KBM-7 (cell line): Measurements from ENCODE around the gene NAB2.
"Not testable (repeated sequence)": the region's sequence is repeated elsewhere in the genome, so short reads cannot be mapped to it uniquely, and the experiment has no call there.

Experiments used
- DNase-seq: peaks from one replicate; pipeline ENCODE4 v3.0.0-alpha.2; 2015
- in situ Hi-C: fragments of 300-500 bp; cut with MboI; formaldehyde crosslinking; loops from 2 replicates; pipeline ENCODE4 v1.14.3; 2020; ENCODE audit warnings: low sequenced_read_pairs, low pct_unique_long_range_greater_than_20kb, mixed read lengths

Gene NAB2, protein sequence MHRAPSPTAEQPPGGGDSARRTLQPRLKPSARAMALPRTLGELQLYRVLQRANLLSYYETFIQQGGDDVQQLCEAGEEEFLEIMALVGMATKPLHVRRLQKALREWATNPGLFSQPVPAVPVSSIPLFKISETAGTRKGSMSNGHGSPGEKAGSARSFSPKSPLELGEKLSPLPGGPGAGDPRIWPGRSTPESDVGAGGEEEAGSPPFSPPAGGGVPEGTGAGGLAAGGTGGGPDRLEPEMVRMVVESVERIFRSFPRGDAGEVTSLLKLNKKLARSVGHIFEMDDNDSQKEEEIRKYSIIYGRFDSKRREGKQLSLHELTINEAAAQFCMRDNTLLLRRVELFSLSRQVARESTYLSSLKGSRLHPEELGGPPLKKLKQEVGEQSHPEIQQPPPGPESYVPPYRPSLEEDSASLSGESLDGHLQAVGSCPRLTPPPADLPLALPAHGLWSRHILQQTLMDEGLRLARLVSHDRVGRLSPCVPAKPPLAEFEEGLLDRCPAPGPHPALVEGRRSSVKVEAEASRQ

DNA sequence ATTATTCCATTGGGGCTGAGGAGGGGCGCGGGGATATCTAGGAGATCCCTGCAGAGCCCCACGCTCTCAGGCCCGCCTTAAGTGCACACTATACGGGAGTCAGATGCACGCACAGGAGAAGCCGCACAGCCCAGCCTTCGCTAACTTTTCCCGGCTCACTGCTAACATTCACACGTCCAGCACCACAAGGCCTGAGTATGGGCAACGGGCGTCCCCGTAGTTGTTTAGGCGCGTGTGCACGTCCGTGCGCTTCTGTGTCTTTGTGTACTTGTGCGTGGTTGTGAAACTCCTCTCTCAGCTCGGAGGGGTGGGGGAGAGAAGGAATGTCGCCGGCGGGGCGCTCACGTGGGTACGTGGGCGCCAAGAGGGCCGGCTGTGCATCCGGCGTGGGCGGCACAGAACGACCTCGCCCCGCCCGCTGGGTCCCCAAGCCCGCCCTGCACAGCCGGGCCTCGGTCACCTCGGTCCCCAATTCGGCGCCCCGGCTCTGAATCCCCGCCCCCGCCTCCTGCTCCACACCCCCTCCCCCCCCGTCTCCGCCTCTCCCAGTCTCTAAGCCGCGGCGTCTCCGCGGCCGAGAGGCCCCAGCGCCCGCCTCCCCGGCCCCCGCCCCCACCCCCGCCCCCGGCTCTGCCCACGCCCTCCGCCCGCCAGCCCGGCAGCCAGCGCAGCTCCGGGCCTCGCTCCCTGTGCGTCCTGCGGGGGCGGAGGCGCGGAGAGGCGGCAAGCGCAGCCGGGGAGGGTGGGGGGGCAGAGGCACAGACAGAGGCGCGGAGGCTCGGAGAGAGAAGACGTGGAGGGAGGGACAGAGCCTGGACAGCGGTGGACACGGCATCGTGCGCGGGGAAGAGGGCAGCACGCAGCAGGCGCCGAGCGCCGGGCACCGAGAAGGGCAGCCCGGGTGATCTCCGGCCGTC lies at the start of gene NAB2:
Gene NAB2, plus strand, starts transcription at position 761 of the 917 bp plus-strand sequence. CDS start 158 bp downstream, outside the sequence.
- in situ Hi-C loops = no loop called here
- peak; percentile 94 for DNase-seq

DNA sequence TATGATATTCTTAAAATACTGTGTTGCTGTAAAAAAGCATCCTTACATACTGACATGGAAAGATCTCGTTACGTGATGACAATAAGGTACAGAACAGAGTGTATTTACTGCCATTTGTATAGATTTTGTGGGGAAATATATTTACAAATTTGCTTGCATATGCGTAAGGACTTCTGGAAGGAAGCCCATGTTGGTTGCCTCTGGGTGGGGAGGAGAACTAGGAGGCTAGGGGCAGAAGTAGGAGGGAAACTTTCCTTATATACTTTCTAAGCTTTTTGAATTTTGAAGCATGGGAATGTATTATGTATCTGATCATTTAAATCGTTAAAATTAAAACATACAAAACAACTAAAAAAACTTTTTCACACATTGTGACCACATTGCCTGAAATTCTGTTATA lies 48.7 kb upstream of the NAB2 start:
- in situ Hi-C loops = no loop called here
- no peak for DNase-seq

DNA sequence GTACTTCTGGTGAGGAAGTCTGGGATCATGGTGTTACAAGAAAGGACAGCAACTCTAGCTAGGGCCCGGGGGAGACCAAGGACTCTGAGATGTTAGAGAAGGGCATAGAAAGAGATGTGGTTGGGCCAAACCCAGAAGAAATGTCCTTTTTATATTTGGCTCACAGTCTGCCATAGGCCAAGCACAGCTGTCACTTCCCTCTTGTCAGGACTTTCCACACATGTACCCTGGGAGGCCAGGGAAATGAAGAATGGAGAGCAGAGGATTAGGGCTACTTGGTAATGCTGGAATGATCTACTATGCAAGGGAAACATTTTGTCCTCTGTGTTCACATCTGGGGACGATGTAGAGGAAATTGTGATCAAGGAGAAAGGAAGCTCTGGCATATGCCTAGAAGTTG lies 48.2 kb upstream of the NAB2 start:
- DNase-seq = no peak
- in situ Hi-C loops = no loop called here

DNA sequence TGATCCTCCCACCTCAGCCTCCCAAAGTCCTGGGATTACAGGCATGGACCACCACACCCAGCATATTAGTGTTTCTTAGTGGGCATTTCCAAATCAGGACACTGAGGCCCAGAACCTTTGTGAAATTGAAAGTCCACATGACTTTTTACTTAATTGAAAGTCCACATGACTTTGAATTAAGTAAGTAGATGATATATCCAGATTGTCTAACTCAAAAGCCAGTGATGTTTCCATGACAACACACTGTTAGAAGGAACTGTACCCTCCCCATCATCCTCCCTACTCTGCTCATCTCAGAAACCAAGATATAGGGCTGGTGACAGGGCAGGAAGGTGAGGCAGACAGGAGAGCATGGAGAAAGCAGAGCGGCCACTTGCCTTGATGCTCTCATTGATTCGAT lies 46.2 kb upstream of the NAB2 start:
- in situ Hi-C loops = no loop called here
- no peak for DNase-seq

DNA sequence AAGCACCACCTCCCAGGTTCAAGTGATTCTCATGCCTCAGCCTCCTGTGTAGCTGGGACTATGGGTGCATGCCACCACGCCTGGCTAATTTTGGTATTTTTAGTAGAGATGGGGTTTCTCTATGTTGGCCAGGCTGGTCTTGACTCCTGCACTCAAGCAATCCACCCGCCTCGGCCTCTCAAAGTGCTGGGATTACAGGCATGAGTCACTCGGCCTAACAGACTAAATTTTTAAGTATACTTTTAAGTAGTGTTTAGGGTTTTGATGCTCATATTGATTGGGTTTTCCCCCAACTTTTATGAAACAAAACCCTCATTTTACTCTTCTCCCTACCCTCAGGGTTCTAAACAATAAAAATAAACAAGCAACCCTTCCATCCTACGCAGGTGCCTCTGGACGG lies 44.4 kb upstream of the NAB2 start:
- in situ Hi-C loops = no loop called here
- DNase-seq = no peak

DNA sequence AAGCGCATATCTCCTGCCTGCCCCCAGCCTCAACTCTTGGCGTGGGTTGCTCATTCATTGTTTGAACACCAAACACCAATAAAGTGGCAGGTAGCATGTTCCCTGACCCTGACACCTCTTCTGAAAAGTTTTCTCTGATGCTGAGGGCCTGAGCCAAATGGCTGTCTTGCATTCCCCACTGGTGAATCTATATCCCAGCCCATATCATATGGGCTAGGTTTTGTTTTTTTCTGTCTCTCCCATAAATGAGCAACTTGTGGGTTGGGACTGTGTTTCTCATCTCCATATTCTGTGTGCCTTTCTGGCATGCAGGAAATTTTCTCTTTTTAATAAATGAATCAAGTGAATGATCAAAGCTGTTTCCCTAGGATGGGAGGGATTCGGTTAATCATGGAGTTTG lies 44.0 kb upstream of the NAB2 start:
- in situ Hi-C loops = no loop called here
- no peak for DNase-seq

DNA sequence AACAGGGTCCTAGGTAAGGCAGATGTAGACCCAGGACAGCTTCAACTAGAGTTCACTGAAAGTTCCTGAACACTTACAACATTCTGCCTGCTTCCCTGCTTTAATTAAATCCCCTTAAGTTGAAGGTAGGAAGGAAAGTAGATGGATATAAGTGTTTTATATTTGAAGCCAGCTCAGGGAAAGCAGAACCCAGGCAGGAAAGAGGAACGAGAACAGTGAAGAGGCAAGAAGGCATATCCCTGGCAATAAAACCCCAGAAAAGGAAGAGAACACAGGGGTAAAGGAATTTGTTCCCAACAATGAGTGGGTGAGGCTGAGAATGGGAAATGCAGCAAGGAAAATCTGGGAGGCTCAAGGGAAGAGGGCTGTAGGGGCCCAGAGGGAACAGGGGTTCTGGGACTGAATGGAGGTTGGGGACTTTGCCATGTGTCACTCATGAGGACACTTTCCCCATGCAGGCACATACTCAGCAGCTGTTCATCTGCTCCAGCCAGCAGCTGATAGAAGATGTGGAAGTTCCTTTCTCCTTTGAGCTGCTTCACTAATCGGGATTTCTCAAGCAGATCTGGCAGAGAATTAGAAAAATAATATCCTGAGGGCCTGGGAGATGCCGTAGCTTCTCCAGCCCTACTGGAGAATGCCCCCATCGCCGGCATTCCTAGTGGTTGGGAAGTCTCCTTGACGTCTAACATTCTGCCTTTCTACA lies 42.7 kb upstream of the NAB2 start:
- no peak for DNase-seq

DNA sequence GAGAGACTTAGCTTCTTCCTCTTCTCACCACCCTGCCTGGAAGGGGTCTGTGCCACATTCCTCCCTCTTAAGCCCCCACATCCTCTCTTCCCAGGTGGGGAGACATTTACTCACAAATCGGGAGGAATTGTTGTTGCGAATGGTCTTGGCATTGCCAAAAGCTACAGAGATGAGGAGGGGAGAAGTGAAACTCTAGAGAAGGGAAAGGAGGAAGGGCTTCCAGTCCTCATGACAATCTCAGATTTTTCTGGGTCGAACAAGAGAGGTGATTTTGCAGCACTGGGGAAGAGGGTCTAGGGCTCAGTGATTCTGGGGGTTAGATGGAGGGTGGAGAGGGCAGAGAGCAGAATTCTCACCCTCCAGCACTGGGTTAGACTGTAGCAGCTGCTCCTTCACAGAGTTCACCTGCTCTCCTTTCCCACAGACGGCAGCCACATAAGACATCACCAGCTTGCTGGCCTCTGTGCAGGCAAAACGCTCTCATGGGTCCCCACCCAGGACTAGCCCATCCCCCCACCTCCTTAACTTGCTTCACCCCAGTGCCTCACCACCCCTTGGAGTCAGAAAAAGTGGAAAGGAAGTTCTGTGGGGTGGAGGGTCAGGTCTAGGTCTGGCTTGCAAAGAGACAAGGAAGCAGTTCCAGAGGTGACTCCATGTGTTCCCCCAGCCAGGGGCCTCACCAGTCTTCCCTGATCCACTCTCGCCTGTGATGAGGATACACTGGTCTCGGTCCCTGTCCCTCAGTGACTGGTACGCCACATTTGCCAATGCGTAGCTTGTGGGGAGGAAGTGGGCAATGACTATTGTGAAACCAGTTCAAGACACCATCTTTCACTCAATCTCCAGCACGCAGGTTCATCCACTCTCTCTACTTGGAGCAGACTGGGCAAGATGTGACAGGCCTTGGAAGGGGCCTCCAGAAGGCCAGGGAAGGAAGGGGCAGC lies 41.7 kb upstream of the NAB2 start:
- in situ Hi-C loops = no loop called here

More for the DNA sequence above, 42.7 kb upstream of the NAB2 start:
- in situ Hi-C loops = no loop called here

DNA sequence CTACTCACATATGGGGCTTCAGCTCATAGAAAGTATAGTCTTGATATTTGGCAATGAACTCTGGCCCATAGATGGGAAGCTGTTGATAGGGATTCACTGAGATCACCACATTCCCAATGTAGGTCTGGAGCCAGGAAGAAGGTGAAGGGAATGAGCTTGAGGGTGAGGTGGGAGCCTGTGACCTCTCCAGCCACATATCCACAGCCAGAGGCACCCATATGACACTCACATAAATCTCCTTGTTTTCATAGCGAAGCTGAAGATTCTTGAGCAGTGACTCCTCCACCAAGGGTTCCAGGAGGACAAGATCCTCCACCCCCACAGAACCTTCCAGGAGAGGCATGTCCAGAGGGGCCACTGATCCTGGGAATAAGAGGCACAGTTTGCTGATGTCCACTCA lies 40.9 kb upstream of the NAB2 start:
- in situ Hi-C loops = no loop called here
- no peak for DNase-seq

More for the DNA sequence above, 41.7 kb upstream of the NAB2 start:
- DNase-seq = no peak

DNA sequence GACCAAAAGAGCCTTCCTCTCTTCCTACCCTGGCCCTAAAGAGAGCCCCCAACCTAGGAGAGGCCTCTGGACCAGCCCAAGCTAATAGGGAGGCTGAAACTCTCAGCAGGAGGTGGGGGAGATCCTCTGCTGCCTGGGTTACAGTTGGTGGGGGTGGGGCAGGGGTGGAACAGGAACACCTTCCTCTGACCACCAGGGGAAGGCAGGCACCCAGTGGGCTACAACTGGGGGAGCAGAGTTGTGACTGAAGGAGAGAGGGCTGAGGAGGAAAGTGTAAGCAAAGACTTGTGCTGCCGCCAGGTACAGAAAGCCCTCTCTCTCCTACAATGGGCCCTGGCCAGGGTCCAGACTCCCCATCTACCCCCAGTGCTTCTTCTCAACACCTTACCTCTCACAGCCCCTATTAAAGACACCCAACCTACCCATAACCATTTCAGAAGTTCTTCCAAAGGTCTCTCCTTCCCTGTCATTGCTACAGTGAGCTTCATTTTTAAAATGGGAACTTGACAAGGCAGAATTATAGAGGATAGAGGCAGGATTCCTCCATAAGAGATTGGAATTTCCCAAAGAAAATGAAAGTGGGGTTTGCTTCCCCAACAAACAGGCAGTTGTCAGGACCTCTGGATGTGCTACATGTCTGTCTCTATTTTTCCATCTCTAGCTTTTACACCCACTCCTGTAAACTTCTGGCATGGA lies 40.3 kb upstream of the NAB2 start:
- no peak for DNase-seq
- in situ Hi-C loops = no loop called here

DNA sequence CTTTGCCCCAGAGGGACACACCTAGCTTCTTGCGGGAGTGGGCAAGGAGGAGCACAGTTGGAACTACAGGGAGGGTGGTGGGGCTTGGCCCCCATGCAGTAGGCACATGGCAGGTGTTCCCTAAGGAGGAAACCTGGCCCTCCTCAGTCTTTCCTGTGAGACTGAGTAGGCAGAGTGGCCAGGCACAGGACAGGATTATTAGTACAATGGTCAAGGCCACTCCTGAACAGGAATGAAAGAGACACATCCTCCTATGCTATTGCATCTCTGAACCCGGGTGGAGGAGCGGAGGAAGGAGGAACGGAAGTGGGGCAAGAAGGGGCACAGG lies 39.8 kb upstream of the NAB2 start:
- no peak for DNase-seq
- in situ Hi-C loops = no loop called here

DNA sequence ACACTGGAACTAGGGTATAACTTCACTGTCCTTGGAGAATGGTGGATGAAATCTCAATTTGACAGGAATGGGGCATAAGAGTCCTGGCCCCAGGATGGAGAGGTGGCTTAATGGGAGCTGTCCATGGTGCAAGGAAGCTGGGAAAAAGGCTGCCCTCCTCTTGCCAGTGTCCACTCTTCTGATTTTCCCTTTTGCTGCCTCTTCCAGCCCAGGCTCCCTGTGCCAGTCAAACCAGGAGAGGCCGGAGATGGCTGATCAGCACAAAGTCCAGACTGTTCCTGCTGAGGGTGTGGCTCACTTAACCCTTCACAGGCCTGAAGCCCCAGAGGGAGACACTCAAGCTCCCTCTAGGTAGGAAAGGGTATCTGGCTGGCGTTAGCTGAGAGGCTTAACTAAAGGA lies 39.0 kb upstream of the NAB2 start, which contains the start of gene MYO1A:
Gene MYO1A, minus strand, starts transcription at position 240 of the 400 bp plus-strand sequence. CDS start 1,806 bp downstream, outside the sequence.
- in situ Hi-C loops = no loop called here
- DNase-seq = no peak

DNA sequence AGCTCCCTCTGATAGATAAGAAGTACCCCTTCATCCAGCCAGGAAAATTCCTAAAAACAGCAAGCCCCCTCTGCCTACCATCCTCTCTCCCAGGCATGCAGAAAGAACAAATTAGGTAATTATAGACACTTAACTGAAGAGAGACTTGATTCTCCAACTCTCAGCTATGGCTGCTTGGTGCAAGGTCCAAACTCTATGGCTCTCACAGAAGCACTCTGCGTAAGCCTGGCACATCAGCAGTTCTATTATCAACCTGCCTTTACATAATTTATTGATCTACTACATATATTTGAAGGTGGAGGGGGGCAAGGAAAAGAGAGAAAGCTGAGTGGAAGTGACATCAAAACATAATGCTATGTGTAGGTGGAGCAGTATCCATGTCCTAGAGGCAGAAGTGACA lies 37.9 kb upstream of the NAB2 start:
- in situ Hi-C loops = no loop called here

DNA sequence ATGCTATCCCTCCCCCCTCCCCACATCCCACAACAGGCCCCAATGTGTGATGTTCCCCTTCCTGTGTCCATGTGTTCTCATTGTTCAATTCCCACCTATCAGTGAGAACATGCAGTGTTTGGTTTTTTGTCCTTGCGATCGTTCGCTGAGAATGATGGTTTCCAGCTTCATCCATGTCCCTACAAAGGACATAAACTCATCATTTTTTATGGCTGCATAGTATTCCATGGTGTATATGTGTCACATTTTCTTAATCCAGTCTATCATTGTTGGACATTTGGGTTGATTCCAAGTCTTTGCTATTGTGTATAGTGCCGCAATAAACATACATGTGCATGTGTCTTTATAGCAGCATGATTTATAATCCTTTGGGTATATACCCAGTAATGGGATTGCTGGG lies 35.8 kb upstream of the NAB2 start:
- DNase-seq, in situ Hi-C loops: not testable (repeated sequence)

More for the DNA sequence above, 37.9 kb upstream of the NAB2 start:
- DNase-seq = no peak

DNA sequence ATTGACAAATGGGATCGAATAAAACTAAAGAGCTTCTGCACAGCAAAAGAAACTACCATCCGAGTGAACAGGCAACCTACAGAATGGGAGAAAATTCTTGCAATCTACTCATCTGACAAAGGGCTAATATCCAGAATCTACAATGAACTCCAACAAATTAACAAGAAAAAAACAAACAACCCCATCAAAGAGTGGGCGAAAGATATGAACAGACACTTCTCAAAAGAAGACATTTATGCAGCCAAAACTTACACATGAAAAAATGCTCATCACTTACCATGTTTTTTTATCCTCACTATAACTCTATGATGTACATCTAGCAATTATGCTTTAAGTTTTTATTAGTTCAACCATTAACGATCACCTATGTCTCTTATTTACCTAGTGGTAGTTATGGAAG lies 35.0 kb upstream of the NAB2 start:
- in situ Hi-C loops, DNase-seq: not testable (repeated sequence)

DNA sequence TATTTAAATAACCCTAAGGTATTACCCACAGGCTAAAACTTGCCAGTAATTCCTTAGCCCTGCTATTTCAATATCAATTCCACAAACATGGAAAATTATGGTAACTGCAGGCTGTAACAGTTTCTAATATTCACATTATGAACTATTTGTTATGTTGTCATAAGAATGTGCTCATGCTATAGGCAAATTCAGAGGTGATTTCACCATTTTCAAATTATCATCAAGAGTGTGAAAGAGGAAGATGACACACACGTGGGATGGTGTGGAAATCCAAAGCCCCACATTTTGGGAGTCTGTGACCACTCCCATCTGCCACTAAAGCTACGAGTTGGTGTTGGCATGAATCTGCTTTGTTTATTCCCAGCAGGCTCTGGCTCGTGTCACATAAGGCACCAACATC lies 33.1 kb upstream of the NAB2 start:
- DNase-seq = no peak
- in situ Hi-C loops = no loop called here

DNA sequence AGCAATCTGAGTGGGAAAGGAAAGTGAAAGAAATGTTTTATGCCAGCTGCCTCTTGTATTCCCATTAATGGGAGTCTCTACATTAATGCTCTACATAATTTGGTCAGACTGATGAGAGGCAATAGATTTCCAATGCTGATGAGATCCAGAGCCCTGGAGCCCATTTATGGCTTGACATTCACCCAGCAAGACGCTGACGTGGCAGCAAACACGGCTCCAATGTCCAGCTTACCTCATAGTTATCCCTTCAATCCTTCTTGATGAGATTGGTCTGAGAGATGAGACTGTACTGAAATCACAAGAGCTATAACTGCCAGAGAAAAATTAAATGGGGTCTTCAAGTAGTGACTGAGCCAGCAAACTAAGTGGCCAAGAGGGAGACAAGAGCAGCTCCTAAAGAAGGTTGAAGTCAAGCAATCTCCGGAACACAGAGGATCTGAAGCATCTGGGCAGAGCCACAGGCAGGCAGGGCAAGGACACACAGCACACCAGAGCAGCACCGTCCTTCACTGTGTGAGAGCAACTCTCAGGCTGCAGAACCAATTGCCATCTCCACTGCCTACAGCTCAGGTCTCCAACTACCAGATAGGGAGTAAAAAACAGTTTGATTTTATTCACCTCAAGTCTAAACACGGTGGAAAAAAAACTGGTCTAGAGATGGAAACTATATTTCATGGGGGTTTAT lies 31.7 kb upstream of the NAB2 start:
- no peak for DNase-seq
- in situ Hi-C loops = no loop called here
